ENCODE measurements around the gene NUAK1. TPM values are rescaled to one million over a fixed set of nuclear protein-coding genes. Genes with fewer than 3 reads are reported as not detected.

The NUAK1 gene
- total RNA-seq, 2 experiments from 2014 or later: 0.03 TPM; not detected in 1

DNA sequence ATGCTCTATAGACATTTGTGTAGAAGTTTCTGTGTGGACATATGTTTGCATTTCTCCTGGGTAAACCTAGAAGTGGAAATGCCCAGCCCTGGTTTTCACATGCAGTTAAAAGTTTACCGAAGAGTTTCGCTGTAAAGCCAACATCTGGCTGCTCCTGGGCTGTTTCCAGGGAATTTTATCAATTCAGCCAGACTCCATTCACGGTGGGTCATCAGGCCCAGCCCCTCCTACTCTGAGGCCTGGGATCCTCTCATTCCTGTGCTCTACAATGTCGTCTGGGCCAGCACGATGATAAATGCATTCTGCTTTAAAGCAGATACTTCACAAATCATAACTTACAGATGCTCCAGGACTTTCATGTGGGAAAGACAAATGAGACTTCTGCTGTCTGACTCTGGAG is 7.1 kb downstream of the NUAK1 start:
- intact Hi-C loops (cut with micrococcal nuclease; ENCODE audit: unreplicated experiment): no loop called here

GRCh38 chr12:106130474-106131113 is 8.2 kb downstream of the NUAK1 start:
- intact Hi-C loops (cut with micrococcal nuclease; ENCODE audit: unreplicated experiment): no loop called here

More for the DNA sequence above, 7.1 kb downstream of the NUAK1 start:
- no TSS peak for BruUV-seq (replicated peaks)
- H3K79me2 ChIP-seq (ENCODE audit: insufficient read depth, low read depth, low read length): no peaks in the 10 kb centered on the region
- no peak for TF ChIP-seq CTCF (conservative IDR thresholded peaks at IDR 0.05; ENCODE audit: low read length)
- no peak for TF ChIP-seq EZH2phosphoT487 (IDR thresholded peaks at IDR 0.05; ENCODE audit: borderline replicate concordance, low read depth, low read length)
- DNase-seq (ENCODE audit: low spot score): no peak
- no peaks in the 10 kb centered on the region for H3K36me3 ChIP-seq (ENCODE audit: insufficient read depth, low read length)
- no peak overlapping the region for H2AFZ ChIP-seq (ENCODE audit: low read length)
- H3K9me2 ChIP-seq (ENCODE audit: insufficient read depth, low read length): no peaks in the 10 kb centered on the region
- H3K4me3 ChIP-seq (ENCODE audit: low read depth, low read length, poor library complexity, severe bottlenecking): no peak overlapping the region
- H3K27ac ChIP-seq (ENCODE audit: low read depth, low read length, poor library complexity, severe bottlenecking): no peak overlapping the region
- no peak overlapping the region for H3K4me2 ChIP-seq (ENCODE audit: low read length)
- no peaks in the 10 kb centered on the region for H3K4me1 ChIP-seq (ENCODE audit: insufficient read depth, low read length, poor library complexity, severe bottlenecking)
- ChIA-PET CTCF (ENCODE audit: unreplicated experiment) (no interaction called here), POLR2A (no interaction called here)
- no peaks in the 10 kb centered on the region for H3K9me3 ChIP-seq (ENCODE audit: low read length)
- no peaks in the 10 kb centered on the region for H4K20me1 ChIP-seq (ENCODE audit: insufficient read depth, low read length)

More at GRCh38 chr12:106130474-106131113, 8.2 kb downstream of the NUAK1 start:
- no peak for DNase-seq (ENCODE audit: low spot score)
- no peaks in the 10 kb centered on the region for H3K9me2 ChIP-seq (ENCODE audit: insufficient read depth, low read length)
- no peaks in the 10 kb centered on the region for H3K9me3 ChIP-seq (ENCODE audit: low read length)
- ChIA-PET CTCF (ENCODE audit: unreplicated experiment) (no interaction called here), POLR2A (interaction anchor here (1.4 kb wide), 1 partner anchor 11 kb away, joined by 3 read pairs; no protein-coding TSS in a partner anchor)
- no peaks in the 10 kb centered on the region for H3K4me1 ChIP-seq (ENCODE audit: insufficient read depth, low read length, poor library complexity, severe bottlenecking)
- H3K79me2 ChIP-seq (ENCODE audit: insufficient read depth, low read depth, low read length): no peaks in the 10 kb centered on the region
- no peak overlapping the region for H2AFZ ChIP-seq (ENCODE audit: low read length)
- TF ChIP-seq EZH2phosphoT487 (IDR thresholded peaks at IDR 0.05; ENCODE audit: borderline replicate concordance, low read depth, low read length) (no peak), CTCF (conservative IDR thresholded peaks at IDR 0.05; ENCODE audit: low read length) (no peak)
- H4K20me1 ChIP-seq (ENCODE audit: insufficient read depth, low read length): no peaks in the 10 kb centered on the region
- H3K36me3 ChIP-seq (ENCODE audit: insufficient read depth, low read length): no peaks in the 10 kb centered on the region
- H3K4me3 ChIP-seq (ENCODE audit: low read depth, low read length, poor library complexity, severe bottlenecking): no peak overlapping the region
- BruUV-seq (replicated peaks): no TSS peak
- H3K27ac ChIP-seq (ENCODE audit: low read depth, low read length, poor library complexity, severe bottlenecking): no peak overlapping the region
- no peak overlapping the region for H3K4me2 ChIP-seq (ENCODE audit: low read length)
